K562 (cell line): ENCODE measurements around the gene CUTA. TPM values are rescaled to one million over a fixed set of nuclear protein-coding genes. Genes with fewer than 3 reads are reported as not detected.

Source experiments
- ATAC-seq: fragments of 200-7000 bp; cut with Tn5 transposase; 3 replicates; pipeline ENCODE4 v1.9.1; 2020; ENCODE audit warnings: moderate library complexity
- BruUV-seq: library from RNA; stranded (reverse); fragments of 400-500 nt; replicated peaks from 2 replicates; lab custom pipeline; 2021; lab: Mats Ljungman, UMichigan
- CTCF ChIA-PET: fragments of 300-600 bp; formaldehyde crosslinking; extraction: SDS; loops from one replicate; lab custom pipeline; 2021; ENCODE audit warnings: low intra/inter-chr PET ratio; lab: Yijun Ruan, JAX
- POLR2A ChIA-PET: fragments of 300-600, 350-650 bp; sonication (Branson Sonifier 250); formaldehyde crosslinking; extraction: SDS; loops from one replicate; lab custom pipeline; 2021; ENCODE audit warnings: antibody characterized with exemption, inconsistent platforms; lab: Yijun Ruan, JAX
- DNase-seq, 4 experiments: peaks; one replicate each; pipeline versions ENCODE4 v3.0.0 to v3.0.0-alpha.2; 2011 to 2018; ENCODE audit warnings: low spot score in 3 of 4, mixed read lengths in 3 of 4; ENCODE audit errors: extremely low read depth in 1 of 4
- FAIRE-seq: peaks from 2 replicates; lab custom pipeline; 2011; peaks lifted over from hg19 to GRCh38; lab: Jason Lieb, UNC
- H2AFZ ChIP-seq: 2 replicates; pipeline ENCODE4 v1.6.0; 2011; ENCODE audit warnings: low read depth, low read length, control low read depth, inconsistent platforms
- H3K27ac ChIP-seq: fragments of 200-600 bp; 3 replicates; pipeline ENCODE4 v1.8.0; 2011; ENCODE audit warnings: low read depth, mild to moderate bottlenecking, control low read depth, inconsistent platforms, low read length, moderate library complexity, mixed read lengths; ENCODE audit errors: extremely low read depth
- H3K27me3 ChIP-seq, 2 experiments: fragments of 300-600 bp in 1 of 2; 2 replicates in 1 of 2; 3 replicates in 1 of 2; pipeline versions ENCODE4 v1.6.0 to v1.8.0; 2011; ENCODE audit warnings: inconsistent platforms in 2 of 2, low read length in 2 of 2, mild to moderate bottlenecking in 1 of 2, mixed read lengths in 1 of 2, moderate library complexity in 1 of 2; ENCODE audit not compliant: control insufficient read depth in 2 of 2, insufficient read depth in 2 of 2
- H3K36me3 ChIP-seq: fragments of 300-600 bp; 3 replicates; pipeline ENCODE4 v1.8.0; 2011; ENCODE audit warnings: mild to moderate bottlenecking, low read length, inconsistent platforms; ENCODE audit not compliant: control insufficient read depth, insufficient read depth
- H3K4me1 ChIP-seq, 2 experiments: fragments of 200-600 bp in 1 of 2; replicated peaks in 1 of 2; 2 replicates in 1 of 2; 3 replicates in 1 of 2; pipeline versions ENCODE4 v1.5.1 to v1.8.0; 2011; ENCODE audit warnings: inconsistent platforms in 2 of 2, low read length in 2 of 2, mild to moderate bottlenecking in 1 of 2, mixed read lengths in 1 of 2, moderate library complexity in 1 of 2; ENCODE audit not compliant: control insufficient read depth in 2 of 2, insufficient read depth in 2 of 2
- H3K4me2 ChIP-seq: 2 replicates; pipeline ENCODE4 v1.6.1; 2011; ENCODE audit warnings: low read length, control low read depth, inconsistent platforms, mixed read lengths; ENCODE audit not compliant: insufficient read depth
- H3K4me3 ChIP-seq: fragments of 200-600 bp; sonication (generic), shearing (Covaris generic); 2 replicates; pipeline ENCODE4 v1.5.1; 2016; ENCODE audit warnings: control low read depth, inconsistent platforms
- H3K79me2 ChIP-seq: fragments of 200-600 bp; 3 replicates; pipeline ENCODE4 v1.8.0; 2011; ENCODE audit warnings: low read length, inconsistent platforms; ENCODE audit not compliant: control insufficient read depth, insufficient read depth
- H3K9ac ChIP-seq, 2 experiments: 2 replicates each; pipeline versions ENCODE4 v1.6.0 to v1.6.1; 2011; ENCODE audit warnings: low read depth in 2 of 2, low read length in 2 of 2, control low read depth in 1 of 2, inconsistent platforms in 1 of 2, mild to moderate bottlenecking in 1 of 2, mixed read lengths in 1 of 2; ENCODE audit not compliant: insufficient read depth in 1 of 2
- H3K9me1 ChIP-seq: one replicate; pipeline ENCODE4 v1.6.0; 2011; ENCODE audit warnings: inconsistent platforms, mild to moderate bottlenecking, low read length, moderate library complexity; ENCODE audit not compliant: control insufficient read depth, insufficient read depth
- H3K9me3 ChIP-seq: replicated peaks from 2 replicates; pipeline ENCODE4 v1.5.1; 2011; ENCODE audit warnings: low read depth, low read length, inconsistent platforms; ENCODE audit not compliant: control insufficient read depth, insufficient read depth
- H4K20me1 ChIP-seq: replicated peaks from 2 replicates; pipeline ENCODE4 v1.6.1; 2011; ENCODE audit warnings: low read length, inconsistent platforms, mixed read lengths; ENCODE audit not compliant: control insufficient read depth, insufficient read depth
- BRF1 ChIP-seq: IDR thresholded peaks from 3 replicates; pipeline ENCODE4 v1.6.1; 2011; ENCODE audit warnings: borderline replicate concordance, mild to moderate bottlenecking; ENCODE audit not compliant: insufficient read length; ENCODE audit errors: extremely low read depth
- PHB2 ChIP-seq: fragments of 450-650 bp; IDR thresholded peaks from 2 replicates; pipeline ENCODE4 v1.6.1; 2017; ENCODE audit warnings: low read depth
- SMAD1 ChIP-seq: fragments of 150-350 bp; IDR thresholded peaks from 2 replicates; pipeline ENCODE4 v1.6.1; 2014; ENCODE audit warnings: low read length, low read depth; ENCODE audit not compliant: partially characterized antibody
- TFAP4 ChIP-seq: sonication (generic); formaldehyde crosslinking; IDR thresholded peaks from 2 replicates; pipeline ENCODE4 v1.8.0; 2022; ENCODE audit warnings: missing genetic modification reagents, mild to moderate bottlenecking, moderate library complexity, borderline replicate concordance
- TRIM25 ChIP-seq: fragments of 450-650 bp; IDR thresholded peaks from 2 replicates; pipeline ENCODE4 v1.7.0; 2016; ENCODE audit warnings: borderline replicate concordance
- ZC3H11A ChIP-seq: IDR thresholded peaks from 2 replicates; pipeline ENCODE4 v1.6.1; 2012; ENCODE audit warnings: low read depth, low read length, improper control_type of control experiment
- ZNF280B ChIP-seq: fragments of 250-450 bp; sonication (Bioruptor Pico); IDR thresholded peaks from 2 replicates; pipeline ENCODE4 v1.5.1; 2021; ENCODE audit warnings: mild to moderate bottlenecking
- WGBS: fragments of 100-300 bp; shearing (Covaris generic); methylation state at CpG from one replicate; pipeline ENCODE4 v1.1.6; 2016; ENCODE audit warnings: low coverage, mixed read lengths; ENCODE audit not compliant: insufficient coverage; ENCODE audit errors: missing lambda C conversion rate; 5-methylcytosine and 5-hydroxymethylcytosine counted together
- in situ Hi-C: fragments of 300-500 bp; cut with MboI; formaldehyde crosslinking; loops from 4 replicates; pipeline ENCODE4 v1.15.0; 2018; ENCODE audit warnings: inconsistent platforms, mixed read lengths
- intact Hi-C: fragments of 100-400 bp; cut with micrococcal nuclease; formaldehyde crosslinking; loops from 2 replicates; pipeline ENCODE4 v1.14.2; 2022
- polyA plus RNA-seq, 8 experiments: library from polyadenylated mRNA; depleted of rRNA in 4 of 8; stranded (reverse) in 5 of 8; unstranded in 3 of 8; fragments of >200 nt; fragmentation: Nextera tagmentation in 2 of 8; fragmentation: Illumina TruSeq in 1 of 8; extraction: Ambion mirVana in 2 of 8; extraction: Trizol in 1 of 8; gene quantifications; 2 replicates each; pipeline versions ENCODE4 v1.2.1 to v1.2.3, GENCODE V29; 2011 to 2014; ENCODE audit warnings: inconsistent platforms in 1 of 8, missing spikeins in 1 of 8
- total RNA-seq, 7 experiments: library from RNA; depleted of rRNA in 6 of 7; stranded (reverse); fragments of >200 nt in 6 of 7; fragmentation: Illumina TruSeq in 2 of 7; extraction: Trizol in 2 of 7; gene quantifications; 2 replicates each; pipeline versions ENCODE4 v1.2.1 to v1.2.3, GENCODE V29; 2011 to 2021; ENCODE audit warnings: low replicate concordance in 1 of 7

Gene CUTA
- total and polyA plus RNA-seq, 9 of the 15 experiments (the other 6 are each of a cell fraction or from before 2014, with no cell fraction given), result 166 to 682 (median 310) TPM

- TF ChIP-seq ZNF280B (CRISPR knock-in tag) (no peak), TFAP4 (CRISPR knock-in tag) (0 out of 2 replicates have a peak, but pooled peaks have one; percentile 21), PHB2 (no peak)
- TF ChIP-seq, all 486 proteins: peak for 8
These were observed 12.4 kb downstream of the CUTA start (continued) for GRCh38 chr6:33405386-33405940.

GRCh38 chr6:33404884-33405283, 13.0 kb downstream of the CUTA start:
- no peak for FAIRE-seq
- H3K36me3 ChIP-seq, result peaks cover 94% of the 10 kb centered on the region
- in situ Hi-C loops, result loop anchor here (10.0 kb wide), 1 partner anchor 130 kb away; the partner anchor contains the start of genes B3GALT4, RPS18 and VPS52
- no peak for TF ChIP-seq ZC3H11A
- TF ChIP-seq SMAD1, result no peak
- TF ChIP-seq TRIM25, result no peak
- TF ChIP-seq BRF1, result no peak

More at GRCh38 chr6:33404884-33405283, 13.0 kb downstream of the CUTA start:
- ATAC-seq, result no peak
- H3K27me3 ChIP-seq, result no peaks in the 10 kb centered on the region
- POLR2A ChIA-PET, result interaction anchor here (1.6 kb wide), 1 partner anchor 9 kb away, joined by 7 read pairs; no protein-coding TSS in a partner anchor
- no peak for DNase-seq
- H3K4me2 ChIP-seq, result no peak overlapping the region
- H4K20me1 ChIP-seq, result peaks cover 2% of the 10 kb centered on the region; the same call in 1 of the 2 replicates
- peaks cover 9 to 10% of the 10 kb centered on the region in 2 experiments; a peak in 4 of 5 replicates for H3K4me1 ChIP-seq
- BruUV-seq, result no TSS peak
- H3K79me2 ChIP-seq, result no peaks in the 10 kb centered on the region
- CTCF ChIA-PET, result no interaction called here
- no peak overlapping the region for H2AFZ ChIP-seq
- intact Hi-C loops, result no loop called here
- WGBS, result 94% methylated on average over 17 of the region's 17 CpGs
- H3K9me1 ChIP-seq, result no peaks in the 10 kb centered on the region
- no peak overlapping the region for H3K27ac ChIP-seq
- H3K9me3 ChIP-seq, result no peaks in the 10 kb centered on the region
- H3K9ac ChIP-seq, result peak overlapping the region in 1 of 2 experiments; percentile 39; a peak in 1 of 4 replicates
- no peak overlapping the region for H3K4me3 ChIP-seq
